ENCODE data around the gene PLS3. TPM values are rescaled to one million over a fixed set of nuclear protein-coding genes. Genes with fewer than 3 reads are reported as not detected.

Gene PLS3
- total RNA-seq, 1 experiment from 2014 or later: 147 TPM

- intact Hi-C loops (cut with micrococcal nuclease): no loop called here
- Mint-ChIP-seq H3K4me1 (ENCODE audit: insufficient read depth, unreplicated experiment) (no peaks in the 10 kb centered on the region), H3K27ac (ENCODE audit: low read depth, unreplicated experiment) (peak overlapping the region; percentile 42), H3K36me3 (ENCODE audit: insufficient read depth, unreplicated experiment) (peaks cover 28% of the 10 kb centered on the region), H3K9me3 (ENCODE audit: unreplicated experiment) (no peaks in the 10 kb centered on the region), H3K27me3 (ENCODE audit: insufficient read depth, unreplicated experiment) (peaks cover 50% of the 10 kb centered on the region), H3K4me3 (ENCODE audit: unreplicated experiment) (peak overlapping the region; percentile 13)
- TSS peak; percentile 53 for BruUV-seq (replicated peaks)
- ChIA-PET POLR2A (interaction anchor here (1.1 to 4.3 kb wide), 4 partner anchors 10 to 40 kb away, joined by 3 to 43 read pairs (median 15); no protein-coding TSS in a partner anchor), CTCF (interaction anchor here (0.5 to 1.5 kb wide), 6 partner anchors 9 to 226 kb away, joined by 3 to 5 read pairs (median 4); no protein-coding TSS in a partner anchor)
- no peak for DNase-seq (ENCODE audit: unreplicated experiment)
- TF ChIP-seq CTCF (IDR thresholded peaks at IDR 0.05; ENCODE audit: unreplicated experiment): no peak
Measured at GRCh38 chrX:115602729-115603389, 41.9 kb downstream of the PLS3 start.

GRCh38 chrX:115603534-115604074 is 42.6 kb downstream of the PLS3 start:
- CTCF ChIA-PET: interaction anchor here (0.9 to 1.5 kb wide), 3 partner anchors 11 to 75 kb away, joined by 3 to 4 read pairs (median 4); no protein-coding TSS in a partner anchor
- BruUV-seq (replicated peaks): no TSS peak
- H3K4me1 Mint-ChIP-seq (ENCODE audit: insufficient read depth, unreplicated experiment): no peaks in the 10 kb centered on the region

GRCh38 chrX:115606861-115607260 is 45.9 kb downstream of the PLS3 start:
- intact Hi-C loops (cut with micrococcal nuclease): no loop called here
- DNase-seq (ENCODE audit: unreplicated experiment): no peak
- no peaks in the 10 kb centered on the region for H3K9me3 Mint-ChIP-seq (ENCODE audit: unreplicated experiment)
- BruUV-seq (replicated peaks): no TSS peak
- H3K36me3 Mint-ChIP-seq (ENCODE audit: insufficient read depth, unreplicated experiment): peaks cover 53% of the 10 kb centered on the region
- ChIA-PET POLR2A (no interaction called here), CTCF (no interaction called here)
- no peaks in the 10 kb centered on the region for H3K4me1 Mint-ChIP-seq (ENCODE audit: insufficient read depth, unreplicated experiment)
- no peak overlapping the region for H3K27ac Mint-ChIP-seq (ENCODE audit: low read depth, unreplicated experiment)
- no peak overlapping the region for H3K4me3 Mint-ChIP-seq (ENCODE audit: unreplicated experiment)
- peaks cover 65% of the 10 kb centered on the region for H3K27me3 Mint-ChIP-seq (ENCODE audit: insufficient read depth, unreplicated experiment)
- TF ChIP-seq CTCF (IDR thresholded peaks at IDR 0.05; ENCODE audit: unreplicated experiment): no peak

More at GRCh38 chrX:115603534-115604074, 42.6 kb downstream of the PLS3 start:
- no peaks in the 10 kb centered on the region for H3K9me3 Mint-ChIP-seq (ENCODE audit: unreplicated experiment)
- no peak overlapping the region for H3K4me3 Mint-ChIP-seq (ENCODE audit: unreplicated experiment)
- POLR2A ChIA-PET: interaction anchor here (2.5 to 4.3 kb wide), 3 partner anchors 10 to 40 kb away, joined by 11 to 43 read pairs (median 19); no protein-coding TSS in a partner anchor
- peaks cover 30% of the 10 kb centered on the region for H3K36me3 Mint-ChIP-seq (ENCODE audit: insufficient read depth, unreplicated experiment)
- intact Hi-C loops (cut with micrococcal nuclease): no loop called here
- no peak for TF ChIP-seq CTCF (IDR thresholded peaks at IDR 0.05; ENCODE audit: unreplicated experiment)
- H3K27ac Mint-ChIP-seq (ENCODE audit: low read depth, unreplicated experiment): peak overlapping the region; percentile 42
- DNase-seq (ENCODE audit: unreplicated experiment): no peak
- peaks cover 53% of the 10 kb centered on the region for H3K27me3 Mint-ChIP-seq (ENCODE audit: insufficient read depth, unreplicated experiment)

- no peak for TF ChIP-seq CTCF (IDR thresholded peaks at IDR 0.05; ENCODE audit: unreplicated experiment)
- BruUV-seq (replicated peaks): no TSS peak
- ChIA-PET CTCF (interaction anchor here (0.8 to 1.0 kb wide), 3 partner anchors 18 to 42 kb away, joined by 4 to 5 read pairs (median 4); no protein-coding TSS in a partner anchor), POLR2A (interaction anchor here (1.9 kb wide), 1 partner anchor 17 kb away, joined by 4 read pairs; no protein-coding TSS in a partner anchor)
- intact Hi-C loops (cut with micrococcal nuclease): no loop called here
- peaks cover 37% of the 10 kb centered on the region for H3K27me3 Mint-ChIP-seq (ENCODE audit: insufficient read depth, unreplicated experiment)
- H3K4me1 Mint-ChIP-seq (ENCODE audit: insufficient read depth, unreplicated experiment): no peaks in the 10 kb centered on the region
- no peak overlapping the region for H3K4me3 Mint-ChIP-seq (ENCODE audit: unreplicated experiment)
- no peaks in the 10 kb centered on the region for H3K9me3 Mint-ChIP-seq (ENCODE audit: unreplicated experiment)
- no peak overlapping the region for H3K27ac Mint-ChIP-seq (ENCODE audit: low read depth, unreplicated experiment)
- no peak for DNase-seq (ENCODE audit: unreplicated experiment)
- H3K36me3 Mint-ChIP-seq (ENCODE audit: insufficient read depth, unreplicated experiment): peaks cover 69% of the 10 kb centered on the region
Measured at GRCh38 chrX:115609621-115610020, 48.6 kb downstream of the PLS3 start.
